DMS79 (cell line): Measurements from ENCODE around the gene ABLIM2.
"Not testable (repeated sequence)": the region's sequence is repeated elsewhere in the genome, so short reads cannot be mapped to it uniquely, and the experiment has no call there.

Experiments used
- DNase-seq: peaks from one replicate; lab custom pipeline; 2025; lab: John Stamatoyannopoulos, UW

The ABLIM2 gene

DNA sequence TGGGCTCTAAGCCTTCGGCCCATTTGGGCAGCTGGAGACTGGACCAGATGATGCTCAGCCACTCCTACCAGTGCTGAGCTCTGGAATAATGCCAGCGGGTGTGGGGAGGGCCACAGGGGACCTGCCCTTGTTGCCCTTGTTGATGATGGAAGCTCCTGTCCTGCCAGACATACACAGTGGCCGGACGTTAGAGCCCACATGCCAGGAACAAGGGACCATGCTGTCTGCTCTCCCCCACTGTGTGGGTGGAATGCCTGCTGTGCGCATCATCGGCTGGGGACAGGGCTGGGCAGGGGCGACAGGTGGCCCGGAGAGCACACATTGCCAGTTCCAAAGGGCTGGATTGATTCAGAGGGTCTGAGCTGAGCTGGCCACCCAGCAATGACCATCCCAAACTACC lies 2.0 kb downstream of the ABLIM2 start:
- DNase-seq = no peak

DNA sequence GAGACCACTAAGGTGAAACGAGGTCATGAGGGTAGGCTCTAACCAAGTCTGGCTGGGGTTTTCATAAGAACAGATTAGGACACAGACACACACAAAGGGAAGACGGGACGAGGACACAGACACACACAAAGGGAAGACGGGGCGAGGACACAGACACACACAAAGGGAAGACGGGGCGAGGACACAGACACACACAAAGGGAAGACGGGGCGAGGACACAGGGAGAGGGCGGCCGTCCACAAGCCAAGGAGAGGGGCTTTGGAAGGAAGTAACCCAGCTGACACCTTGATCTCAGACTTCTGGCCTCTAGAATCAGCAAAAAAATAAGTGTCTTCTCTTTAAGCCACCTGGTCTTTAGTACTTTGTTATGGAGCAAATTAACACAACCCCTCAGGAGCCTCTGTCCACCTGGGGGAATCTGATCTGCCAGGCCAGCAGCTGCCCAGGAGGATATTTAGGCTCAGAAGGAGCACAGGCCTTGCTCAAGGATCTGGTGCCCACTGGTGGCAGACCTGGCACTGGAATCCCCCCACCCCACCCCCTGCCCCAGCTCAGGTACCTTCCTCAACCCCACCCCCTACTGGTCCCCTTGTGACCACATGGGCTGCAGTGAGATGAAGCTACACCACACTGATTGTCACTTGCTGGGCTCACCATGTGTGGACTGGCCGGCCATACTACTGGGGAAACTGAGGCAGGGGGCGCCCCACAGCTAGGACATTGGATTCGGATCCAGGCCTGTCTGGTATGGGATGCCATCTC lies 2.8 kb downstream of the ABLIM2 start:
- no peak for DNase-seq

DNA sequence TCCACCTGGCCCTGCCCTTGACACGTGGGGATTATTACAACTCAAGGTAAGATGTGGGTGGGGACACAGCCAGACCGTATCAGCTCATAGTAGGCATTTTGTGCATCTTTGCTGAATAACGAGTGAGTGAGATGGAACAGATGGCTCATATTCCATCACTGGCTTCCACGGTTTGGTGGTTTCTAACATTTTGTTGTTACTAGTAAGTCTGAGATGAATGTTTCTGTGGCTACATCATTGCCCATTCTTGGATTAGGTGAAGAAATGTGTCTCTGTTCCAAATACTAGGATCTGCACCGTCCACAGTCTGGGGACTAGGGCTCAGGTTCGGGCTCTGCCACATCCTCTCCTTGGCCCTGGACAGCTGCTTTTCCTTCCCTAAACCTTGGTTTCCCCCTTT lies 3.6 kb downstream of the ABLIM2 start:
- DNase-seq = no peak

DNA sequence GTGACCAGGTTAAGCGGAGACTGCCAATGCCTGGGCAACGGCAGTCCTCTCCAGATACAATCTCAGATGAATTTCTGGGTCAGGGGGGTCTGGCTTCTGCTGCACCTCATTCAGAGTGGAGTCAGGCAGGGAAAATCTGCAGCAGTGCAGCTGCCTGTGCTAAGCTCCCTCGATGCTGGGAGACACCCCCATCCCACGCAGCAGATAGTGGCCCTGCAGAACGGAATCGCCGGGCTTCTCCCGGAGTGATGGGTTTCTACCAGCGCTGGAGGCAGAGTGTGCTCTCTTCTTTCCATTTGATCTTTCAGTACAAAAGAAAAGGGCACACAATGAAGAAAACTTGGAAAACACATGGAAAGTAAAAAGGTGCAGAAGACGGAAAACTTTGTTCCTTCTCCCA lies 5.2 kb downstream of the ABLIM2 start:
- DNase-seq = no peak

DNA sequence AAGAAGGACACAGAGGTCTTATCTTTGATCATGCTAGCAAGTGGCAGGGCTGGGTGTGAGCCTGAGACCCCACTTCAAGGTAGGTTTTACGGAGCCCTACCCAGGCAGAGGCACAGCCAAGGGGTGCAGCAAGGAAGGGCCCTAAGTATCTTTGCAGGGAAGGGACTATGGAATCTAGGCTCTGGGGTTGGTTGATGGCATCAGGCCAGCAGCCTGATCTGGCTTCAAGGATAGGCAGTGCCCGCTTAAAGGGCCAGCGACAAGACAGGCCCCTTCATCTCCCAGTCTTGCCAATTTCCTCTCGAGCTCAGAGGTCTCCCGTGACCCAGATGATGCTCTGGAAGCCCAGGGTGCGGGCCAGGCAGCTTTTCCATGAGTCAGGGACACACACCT lies 5.8 kb downstream of the ABLIM2 start:
- no peak for DNase-seq

GRCh38 chr4:8152090-8152864 lies 6.3 kb downstream of the ABLIM2 start:
- DNase-seq = no peak

DNA sequence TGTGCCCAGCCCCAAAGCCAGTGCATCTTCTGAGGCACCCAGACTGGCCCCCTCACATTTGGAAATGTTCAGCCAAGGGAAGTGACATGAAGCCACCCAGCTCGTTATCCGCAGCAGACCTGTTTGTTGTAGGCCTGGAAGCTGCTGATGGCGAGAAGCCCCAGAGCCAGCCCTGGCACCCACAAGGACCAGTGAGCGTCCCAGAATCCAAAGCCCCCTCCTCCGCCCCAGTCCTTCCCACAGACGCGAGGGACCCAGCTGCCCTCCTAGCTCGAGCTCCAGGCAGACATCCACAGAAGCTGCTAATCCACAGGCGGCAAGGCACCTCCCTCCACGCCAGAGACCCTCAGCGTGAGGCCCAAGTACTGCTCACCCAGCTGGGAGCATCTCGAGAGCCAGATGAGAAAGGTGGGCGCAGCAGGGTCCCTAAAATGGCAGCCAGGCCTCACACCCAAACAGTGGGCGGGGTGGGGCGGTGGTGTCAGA lies 7.4 kb downstream of the ABLIM2 start:
- no peak for DNase-seq

- no peak for DNase-seq
Observed at GRCh38 chr4:8150152-8151090, 8.2 kb downstream of the ABLIM2 start.

GRCh38 chr4:8149664-8150063 lies 8.9 kb downstream of the ABLIM2 start:
- no peak for DNase-seq

DNA sequence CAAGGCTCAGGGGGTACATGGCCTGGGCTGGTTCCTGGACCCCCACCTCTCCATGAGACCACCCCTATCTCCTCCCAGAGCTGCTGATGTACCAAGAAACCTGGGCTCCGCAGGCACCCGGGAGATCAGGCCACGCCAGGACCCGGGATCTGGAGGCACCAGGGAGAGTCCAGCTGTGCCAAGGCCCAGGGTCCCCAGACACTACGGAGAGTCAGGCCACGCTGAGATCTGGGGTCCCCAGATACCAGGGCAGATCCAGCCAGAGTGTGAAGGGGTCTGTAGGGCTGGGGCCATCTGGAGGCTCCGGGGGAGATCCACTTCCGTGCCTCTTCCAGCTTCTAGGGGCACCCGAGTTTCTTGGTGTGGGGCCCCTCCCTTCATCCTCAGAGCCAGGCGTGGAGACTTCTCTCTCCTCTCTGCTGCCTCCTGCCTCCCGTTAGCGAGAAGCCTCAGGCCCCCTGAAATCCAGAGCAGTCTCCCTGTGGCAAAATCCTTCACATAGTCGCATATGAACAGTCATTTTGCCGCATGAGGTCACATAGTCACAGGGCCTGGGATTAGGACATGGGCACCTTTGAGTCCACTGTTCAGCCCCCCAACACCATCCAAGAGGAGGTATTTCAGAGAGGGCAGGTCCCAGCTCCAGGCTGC lies 9.7 kb downstream of the ABLIM2 start:
- no peak for DNase-seq

DNA sequence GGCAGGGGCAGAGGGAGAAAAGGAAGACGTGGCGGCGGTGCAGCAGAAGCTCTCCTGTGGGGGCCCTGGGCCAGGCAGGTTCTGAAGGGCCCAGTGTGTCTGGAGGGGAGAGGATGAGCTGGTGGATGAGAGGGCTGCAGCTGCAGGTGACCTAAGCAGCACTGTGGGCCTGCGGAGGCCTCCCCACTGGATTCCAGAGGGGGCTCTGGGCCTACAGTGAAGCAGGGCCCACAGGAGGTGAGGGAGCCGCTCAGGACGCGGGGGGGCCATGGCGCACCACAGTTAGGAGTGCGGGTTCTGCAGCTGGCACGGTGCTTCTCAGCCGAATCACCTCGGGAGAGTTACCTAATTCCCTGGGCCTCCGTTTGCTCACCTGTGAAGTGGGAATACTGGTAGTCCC lies 10.5 kb downstream of the ABLIM2 start:
- DNase-seq = no peak

DNA sequence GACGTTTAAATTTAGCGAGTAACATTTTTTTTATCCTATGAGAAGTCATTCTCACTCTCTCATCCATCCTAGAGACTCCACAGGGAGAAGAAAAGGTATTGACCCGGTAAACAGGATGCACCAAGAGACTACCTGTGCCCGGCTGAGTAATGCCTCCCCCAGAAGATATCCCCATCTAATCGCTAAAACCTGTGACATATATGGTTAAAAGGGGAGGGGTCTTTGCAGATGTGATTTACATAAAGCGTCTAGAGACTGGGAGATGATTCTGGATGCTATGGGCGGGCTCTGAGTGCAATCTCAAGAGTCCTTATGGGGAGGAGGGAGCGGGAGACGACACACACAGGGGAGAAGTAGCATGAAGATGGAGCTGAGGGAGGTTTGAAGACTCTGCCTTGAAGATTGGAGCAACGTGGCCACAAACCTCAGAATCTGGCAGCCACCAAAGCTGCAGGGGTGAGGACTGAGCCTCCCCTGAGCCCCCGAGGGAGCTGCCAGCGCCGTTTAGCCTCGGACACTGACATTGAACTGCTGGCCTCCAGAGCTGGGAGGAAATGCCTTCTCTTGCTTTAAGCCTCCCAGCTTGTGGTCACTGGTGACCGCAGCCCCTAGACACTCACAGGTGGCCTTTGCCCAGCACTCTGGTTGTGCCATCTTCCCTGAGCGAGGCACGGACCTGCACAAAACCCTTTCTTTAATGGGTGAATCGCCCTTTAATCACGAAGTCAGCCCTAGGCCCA lies 11.2 kb downstream of the ABLIM2 start:
- no peak for DNase-seq

DNA sequence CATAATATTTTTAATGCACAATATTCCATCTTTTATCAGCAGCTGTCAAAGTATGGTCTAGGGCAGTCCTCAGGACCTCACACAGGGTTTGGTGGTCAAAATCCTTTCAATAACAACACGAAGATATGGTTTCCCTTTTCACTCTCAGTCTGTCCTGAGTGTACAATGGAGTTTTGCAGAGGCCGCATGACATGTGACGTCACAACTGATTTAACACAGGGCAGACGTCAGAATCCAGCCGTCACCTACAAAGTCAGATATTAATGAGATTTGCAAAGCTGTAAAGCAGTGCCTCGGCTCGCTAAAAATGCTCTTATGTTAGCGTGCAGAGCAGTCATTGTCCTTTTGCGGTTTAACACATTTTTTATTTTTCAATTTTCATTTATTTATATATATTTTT lies 12.5 kb downstream of the ABLIM2 start:
- no peak for DNase-seq

GRCh38 chr4:8144359-8144758 lies 14.3 kb downstream of the ABLIM2 start:
- DNase-seq = no peak

DNA sequence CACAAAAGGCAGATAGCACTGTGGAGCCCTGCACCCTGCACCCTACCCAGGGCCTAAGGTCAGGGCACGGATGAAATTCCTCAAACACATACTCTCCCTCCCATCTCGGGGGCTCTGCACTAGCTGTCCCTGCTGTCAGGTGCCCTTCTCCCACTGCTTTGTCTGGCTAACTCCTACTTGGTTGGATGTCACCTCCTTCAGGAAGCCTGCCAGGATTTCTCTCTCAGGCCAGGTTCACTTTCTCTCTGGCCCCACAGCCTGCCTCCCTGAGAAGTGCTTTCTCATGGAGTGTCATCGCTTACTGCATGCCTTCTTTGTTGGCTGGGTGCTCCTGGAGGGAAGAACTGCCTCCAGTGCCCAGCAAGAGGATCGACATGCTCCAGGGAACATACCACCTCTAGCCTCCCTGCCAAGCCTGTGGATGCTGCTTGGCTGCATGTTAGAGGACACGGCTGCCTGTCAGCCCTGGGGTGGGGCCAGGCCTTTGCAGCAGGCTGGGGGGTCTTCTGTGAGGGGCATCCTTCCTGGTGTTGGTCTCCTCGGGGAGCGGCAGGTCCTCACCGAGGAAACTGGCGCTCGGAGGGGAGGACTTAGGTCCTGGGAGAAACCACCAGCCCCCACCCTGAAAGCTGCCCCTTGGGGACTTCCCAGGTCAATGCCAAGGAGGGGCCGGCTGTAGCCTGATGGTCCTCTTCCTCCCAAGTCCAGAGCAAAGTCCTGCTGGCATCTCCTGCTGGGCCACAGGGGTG lies 15.0 kb downstream of the ABLIM2 start:
- DNase-seq = no peak

DNA sequence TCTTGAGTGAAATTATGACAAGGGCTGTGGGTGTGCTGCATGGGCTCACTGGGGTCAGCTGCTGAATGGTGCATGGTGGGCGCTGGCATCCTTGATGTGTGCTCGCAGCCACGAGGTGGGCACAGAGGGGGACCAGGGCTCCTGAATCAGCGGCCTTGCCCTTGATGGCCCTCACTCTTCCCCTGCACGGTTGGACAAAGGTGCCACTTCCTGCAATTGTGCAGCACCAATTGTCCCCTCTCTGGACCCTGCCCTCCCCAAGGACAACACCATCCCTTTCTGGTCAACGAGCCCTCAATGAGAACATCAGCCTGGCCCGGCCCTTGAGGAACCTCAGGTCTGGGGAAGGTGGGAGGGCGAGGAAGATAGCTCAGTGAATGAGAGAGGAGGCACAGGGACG lies 16.1 kb downstream of the ABLIM2 start:
- DNase-seq = no peak

DNA sequence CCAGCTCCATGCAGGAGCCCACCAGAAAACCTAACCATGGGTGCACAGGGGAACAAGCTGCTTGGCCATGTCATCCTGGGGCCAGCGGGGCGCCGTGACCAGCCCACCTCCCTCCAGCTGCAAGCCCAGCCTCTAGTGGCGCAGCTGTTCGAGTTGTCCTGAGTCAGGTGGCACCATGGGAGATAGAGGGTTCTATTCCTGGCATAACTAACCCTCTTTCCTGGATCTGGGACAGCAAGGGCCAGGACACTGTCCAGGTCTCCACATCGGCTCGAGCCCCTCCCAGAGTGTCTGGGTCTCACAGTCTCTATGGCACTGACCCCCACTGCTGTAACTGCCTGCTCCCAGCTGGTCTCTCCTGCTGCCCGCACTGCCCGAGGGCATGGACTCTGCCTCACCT lies 16.7 kb downstream of the ABLIM2 start:
- DNase-seq = no peak

GRCh38 chr4:8140915-8141314 lies 17.7 kb downstream of the ABLIM2 start:
- DNase-seq = no peak

DNA sequence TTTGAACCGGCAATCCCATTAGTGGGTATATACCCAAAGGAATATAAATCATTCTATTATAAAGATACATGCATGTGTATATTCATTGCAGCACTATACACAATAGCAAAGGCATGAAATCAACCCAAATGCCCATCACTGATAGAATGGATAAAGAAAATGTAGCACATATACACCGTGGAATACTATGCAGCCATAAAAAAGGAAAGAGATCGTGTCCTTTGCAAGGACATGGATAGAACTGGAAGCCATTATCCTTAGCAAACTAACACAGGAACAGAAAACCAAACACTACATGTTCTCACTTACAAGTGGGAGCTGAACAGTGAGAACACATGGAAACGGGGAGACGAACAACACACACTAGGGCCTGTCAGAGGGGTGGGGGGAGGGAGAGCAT lies 18.9 kb downstream of the ABLIM2 start:
- not testable (repeated sequence) for DNase-seq

DNA sequence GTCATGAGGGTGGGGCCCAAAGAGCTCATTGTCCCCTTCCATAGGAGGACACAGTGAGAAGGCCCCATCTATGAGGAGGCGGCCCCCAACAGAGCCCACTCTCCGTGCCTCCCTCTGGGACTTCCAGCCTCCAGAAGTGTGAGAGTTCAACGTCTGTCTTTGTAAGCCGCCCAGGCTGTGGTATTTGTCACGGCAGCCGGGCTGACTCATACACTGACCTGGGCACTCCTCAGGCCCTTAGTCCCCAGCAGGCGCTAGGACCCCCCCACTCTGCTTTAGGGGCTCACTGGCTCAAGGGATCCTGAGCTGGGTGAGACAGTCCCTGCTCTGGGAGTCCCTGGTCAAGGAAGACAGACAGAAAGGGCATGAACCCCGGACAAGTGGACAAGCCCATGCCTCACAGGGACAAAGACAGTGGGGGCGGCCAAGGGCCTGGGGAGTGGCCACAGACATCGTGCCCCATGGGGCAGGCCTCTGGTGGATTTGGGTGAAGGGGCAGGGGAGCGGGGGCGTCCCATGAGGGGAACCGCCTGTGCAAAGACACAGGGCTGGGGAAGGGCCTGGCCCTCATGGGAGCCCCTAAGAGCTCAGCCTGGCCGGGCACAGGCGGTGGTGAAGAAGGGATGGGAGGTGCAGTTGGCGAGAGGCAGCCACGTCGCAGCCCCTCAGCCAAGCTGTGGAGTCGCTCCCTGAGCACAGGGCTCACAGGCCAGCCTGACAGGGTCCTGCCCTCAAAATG lies 21.5 kb downstream of the ABLIM2 start:
- DNase-seq = no peak
